Adrenal gland (tissue), 5 donors: ENCODE results near the gene CIRBP.

ENCODE experiments used
- POLR2A ChIP-seq, 2 donors: fragments of 450-650 bp; IDR thresholded peaks; one replicate each; pipeline ENCODE4 v1.6.1; 2017; ENCODE audit warnings: antibody characterized with exemption in 2 of 2, mild to moderate bottlenecking in 2 of 2, moderate library complexity in 1 of 2
- TF ChIP-seq, protein P1 (sequence below), 6 experiments: fragments of 450-650 bp in 4 of 6; fragments of 200-600 bp in 2 of 6; sonication (generic) in 1 of 6; IDR thresholded peaks; 1 replicate in 5 of 6; 2 replicates in 1 of 6; pipeline versions ENCODE4 v1.5.1 to v1.8.0; 2016 to 2021; ENCODE audit warnings: antibody characterized with exemption in 6 of 6, mild to moderate bottlenecking in 2 of 6, moderate library complexity in 1 of 6
- donor health status: DM: no; HTN: no; CAD: no.

DNA sequence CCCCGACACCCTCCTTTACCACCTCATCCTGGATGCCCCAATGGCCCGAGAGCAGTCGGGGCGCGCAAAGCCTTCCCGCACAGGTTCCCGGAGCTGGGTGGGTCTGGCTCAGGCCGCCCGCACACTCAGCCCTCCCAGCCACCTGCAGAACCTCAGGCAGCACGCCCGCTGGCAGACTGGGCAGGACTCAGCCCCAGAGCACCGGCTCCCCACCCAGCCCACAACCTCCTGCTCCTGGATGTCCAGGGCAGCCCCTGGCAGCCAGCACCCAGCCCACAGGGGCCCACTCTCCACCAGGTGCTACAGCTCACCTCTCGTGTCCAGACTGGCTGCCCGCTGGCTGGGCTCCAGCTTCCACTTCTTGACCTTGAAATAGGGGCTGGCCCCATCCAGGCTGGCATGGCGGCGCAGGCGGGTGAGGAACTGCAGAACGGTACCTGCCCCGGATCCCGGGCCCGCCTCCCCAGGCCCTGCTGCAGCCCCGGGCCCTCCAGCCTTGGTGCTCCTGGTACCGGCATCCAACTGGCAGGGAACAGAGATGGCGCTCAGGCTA, 35.9 kb upstream of the CIRBP start:
- TF ChIP-seq, protein P1, sequence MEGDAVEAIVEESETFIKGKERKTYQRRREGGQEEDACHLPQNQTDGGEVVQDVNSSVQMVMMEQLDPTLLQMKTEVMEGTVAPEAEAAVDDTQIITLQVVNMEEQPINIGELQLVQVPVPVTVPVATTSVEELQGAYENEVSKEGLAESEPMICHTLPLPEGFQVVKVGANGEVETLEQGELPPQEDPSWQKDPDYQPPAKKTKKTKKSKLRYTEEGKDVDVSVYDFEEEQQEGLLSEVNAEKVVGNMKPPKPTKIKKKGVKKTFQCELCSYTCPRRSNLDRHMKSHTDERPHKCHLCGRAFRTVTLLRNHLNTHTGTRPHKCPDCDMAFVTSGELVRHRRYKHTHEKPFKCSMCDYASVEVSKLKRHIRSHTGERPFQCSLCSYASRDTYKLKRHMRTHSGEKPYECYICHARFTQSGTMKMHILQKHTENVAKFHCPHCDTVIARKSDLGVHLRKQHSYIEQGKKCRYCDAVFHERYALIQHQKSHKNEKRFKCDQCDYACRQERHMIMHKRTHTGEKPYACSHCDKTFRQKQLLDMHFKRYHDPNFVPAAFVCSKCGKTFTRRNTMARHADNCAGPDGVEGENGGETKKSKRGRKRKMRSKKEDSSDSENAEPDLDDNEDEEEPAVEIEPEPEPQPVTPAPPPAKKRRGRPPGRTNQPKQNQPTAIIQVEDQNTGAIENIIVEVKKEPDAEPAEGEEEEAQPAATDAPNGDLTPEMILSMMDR (IDR thresholded peaks at IDR 0.05) = no peak
- no peak for TF ChIP-seq POLR2A (IDR thresholded peaks at IDR 0.05)
